HL-60 (cell line): ENCODE measurements around the gene MXD3.

ENCODE experiments used
- DNase-seq, 2 experiments: peaks; one replicate each; pipeline ENCODE4 v3.0.0-alpha.2; 2010 to 2020; ENCODE audit warnings: low read depth in 1 of 2, low spot score in 1 of 2
- H3K27ac ChIP-seq: fragments of 250-450 bp; sonication (Bioruptor Pico); replicated peaks from 2 replicates; pipeline ENCODE4 v1.5.1; 2020; ENCODE audit warnings: mild to moderate bottlenecking, moderate library complexity
- H3K27me3 ChIP-seq: fragments of 250-450 bp; sonication (Bioruptor Pico); 2 replicates; pipeline ENCODE4 v1.5.1; 2021; ENCODE audit warnings: mild to moderate bottlenecking, moderate library complexity; ENCODE audit not compliant: insufficient read depth, poor library complexity, severe bottlenecking
- H3K4me3 ChIP-seq: replicated peaks from 2 replicates; pipeline ENCODE4 v1.5.1; 2011; ENCODE audit warnings: mild to moderate bottlenecking, control low read depth, low read length; ENCODE audit not compliant: insufficient read depth
- CTCF ChIP-seq: IDR thresholded peaks from one replicate; pipeline ENCODE4 v1.5.1; 2011; ENCODE audit warnings: low read length, control low read depth, inconsistent platforms; ENCODE audit not compliant: insufficient read depth
- GABPA ChIP-seq: IDR thresholded peaks from 2 replicates; pipeline ENCODE4 v1.6.1; 2012; ENCODE audit warnings: low read depth
- POLR2AphosphoS5 ChIP-seq: IDR thresholded peaks from 2 replicates; pipeline ENCODE4 v1.6.1; 2012; ENCODE audit warnings: low read depth
- REST ChIP-seq: IDR thresholded peaks from 2 replicates; pipeline ENCODE4 v1.6.1; 2012; ENCODE audit warnings: low read depth; ENCODE audit not compliant: insufficient replicate concordance
- SPI1 ChIP-seq: IDR thresholded peaks from 2 replicates; pipeline ENCODE4 v1.6.1; 2012; ENCODE audit warnings: low read depth, mild to moderate bottlenecking, borderline replicate concordance

The MXD3 gene

GRCh38 chr5:177347699-177348098, 36.0 kb upstream of the MXD3 start:
- TF ChIP-seq REST, result no peak
- TF ChIP-seq POLR2AphosphoS5, result no peak
- no peak for TF ChIP-seq SPI1
- TF ChIP-seq GABPA, result no peak
- no peak for TF ChIP-seq CTCF
- no peak overlapping the region for H3K27ac ChIP-seq
- H3K4me3 ChIP-seq, result no peak overlapping the region
- no peaks in the 10 kb centered on the region for H3K27me3 ChIP-seq
- no peak for DNase-seq

- no peak overlapping the region for H3K27ac ChIP-seq
- no peaks in the 10 kb centered on the region for H3K27me3 ChIP-seq
- DNase-seq, result no peak
- H3K4me3 ChIP-seq, result no peak overlapping the region
- TF ChIP-seq GABPA (no peak), SPI1 (no peak), CTCF (no peak), REST (no peak), POLR2AphosphoS5 (no peak)
Observed at GRCh38 chr5:177346820-177347219, 35.1 kb upstream of the MXD3 start.

GRCh38 chr5:177344891-177345290, 33.2 kb upstream of the MXD3 start:
- Histone ChIP-seq H3K4me3 (no peak overlapping the region), H3K27me3 (no peaks in the 10 kb centered on the region), H3K27ac (no peak overlapping the region)
- no peak for DNase-seq
- TF ChIP-seq GABPA, result no peak
- TF ChIP-seq REST, result no peak
- TF ChIP-seq SPI1, result no peak
- TF ChIP-seq POLR2AphosphoS5, result no peak
- no peak for TF ChIP-seq CTCF
